HG02973 (cell line): ENCODE results near the gene STPG4.

ENCODE experiments used
- ATAC-seq: cut with Tn5 transposase; IDR thresholded peaks from one replicate; pipeline ENCODE4 v1.9.1; 2021; ENCODE audit warnings: moderate library complexity; ENCODE audit not compliant: unreplicated experiment

Gene STPG4

GRCh38 chr2:47073217-47073616 is 81.9 kb downstream of the STPG4 start:
- ATAC-seq, result no peak

- ATAC-seq, result no peak
Measured at GRCh38 chr2:47072728-47073191, 82.3 kb downstream of the STPG4 start.

- ATAC-seq, result no peak
Measured at GRCh38 chr2:47072018-47072691, 83.0 kb downstream of the STPG4 start.

GRCh38 chr2:47070920-47071824 is 83.9 kb downstream of the STPG4 start:
- peak; percentile 73 for ATAC-seq

GRCh38 chr2:47070155-47070919 is 84.8 kb downstream of the STPG4 start:
- ATAC-seq, result no peak

- no peak for ATAC-seq
Measured at GRCh38 chr2:47069628-47070154, 85.4 kb downstream of the STPG4 start.

- ATAC-seq, result no peak
Measured at GRCh38 chr2:47068981-47069627, 86.0 kb downstream of the STPG4 start.

GRCh38 chr2:47067788-47068407 is 87.2 kb downstream of the STPG4 start:
- ATAC-seq, result no peak

GRCh38 chr2:47065771-47066380 is 89.2 kb downstream of the STPG4 start:
- no peak for ATAC-seq

GRCh38 chr2:47065343-47065742 is 89.8 kb downstream of the STPG4 start:
- no peak for ATAC-seq

GRCh38 chr2:47064106-47064505 is 91.0 kb downstream of the STPG4 start:
- ATAC-seq, result no peak

GRCh38 chr2:47063538-47063930 is 91.6 kb downstream of the STPG4 start:
- ATAC-seq, result no peak

GRCh38 chr2:47062681-47063537 is 92.2 kb downstream of the STPG4 start:
- ATAC-seq, result no peak

GRCh38 chr2:47061944-47062678 is 93.0 kb downstream of the STPG4 start:
- ATAC-seq, result no peak

- ATAC-seq, result no peak
Measured at GRCh38 chr2:47060652-47061170, 94.4 kb downstream of the STPG4 start.

- ATAC-seq, result no peak
Measured at GRCh38 chr2:47058003-47058931, 96.8 kb downstream of the STPG4 start.

GRCh38 chr2:47057687-47058002 is 97.5 kb downstream of the STPG4 start:
- ATAC-seq, result no peak
